Astrocyte (in vitro differentiated cells and primary cell): Measurements from ENCODE around the gene PSMD3. TPM values are rescaled to one million over a fixed set of nuclear protein-coding genes. Genes with fewer than 3 reads are reported as not detected.
"Not testable (repeated sequence)": the region's sequence is repeated elsewhere in the genome, so short reads cannot be mapped to it uniquely, and the experiment has no call there.

Experiments
- DNase-seq: peaks from one replicate; pipeline ENCODE4 v3.0.0-alpha.2; 2010; ENCODE audit warnings: low read depth
- FAIRE-seq: peaks from 2 replicates; lab custom pipeline; 2011; peaks lifted over from hg19 to GRCh38; lab: Jason Lieb, UNC
- H2AFZ ChIP-seq: 2 replicates; pipeline ENCODE4 v1.6.0; 2012; ENCODE audit warnings: low read depth, low read length, inconsistent platforms
- H3K27ac ChIP-seq: 2 replicates; pipeline ENCODE4 v1.5.1; 2011; ENCODE audit warnings: low read depth, low read length, inconsistent platforms
- H3K27me3 ChIP-seq: 2 replicates; pipeline ENCODE4 v1.6.0; 2011; ENCODE audit warnings: low read length, inconsistent platforms; ENCODE audit not compliant: insufficient read depth
- H3K36me3 ChIP-seq: 2 replicates; pipeline ENCODE4 v1.5.1; 2011; ENCODE audit warnings: low read length, inconsistent platforms; ENCODE audit not compliant: insufficient read depth
- H3K4me1 ChIP-seq: 2 replicates; pipeline ENCODE4 v1.5.1; 2011; ENCODE audit warnings: low read length, inconsistent platforms; ENCODE audit not compliant: insufficient read depth
- H3K4me2 ChIP-seq: 2 replicates; pipeline ENCODE4 v1.6.0; 2012; ENCODE audit warnings: low read length, inconsistent platforms
- H3K4me3 ChIP-seq: 2 replicates; pipeline ENCODE4 v1.5.1; 2011; ENCODE audit warnings: low read depth, mild to moderate bottlenecking, low read length, inconsistent platforms; ENCODE audit not compliant: insufficient read depth
- H3K79me2 ChIP-seq: 2 replicates; pipeline ENCODE4 v1.6.0; 2012; ENCODE audit warnings: mild to moderate bottlenecking, low read length, inconsistent platforms; ENCODE audit not compliant: insufficient read depth
- H3K9ac ChIP-seq: 2 replicates; pipeline ENCODE4 v1.6.0; 2012; ENCODE audit warnings: mild to moderate bottlenecking, low read length, inconsistent platforms
- H3K9me3 ChIP-seq: 2 replicates; pipeline ENCODE4 v1.5.1; 2012; ENCODE audit warnings: low read depth, mild to moderate bottlenecking, low read length, inconsistent platforms; ENCODE audit not compliant: insufficient read depth
- H4K20me1 ChIP-seq: 2 replicates; pipeline ENCODE4 v1.6.0; 2012; ENCODE audit warnings: low read length, inconsistent platforms; ENCODE audit not compliant: insufficient read depth
- H3K27ac Mint-ChIP-seq: one replicate; pipeline ENCODE4 v1.8.0; 2021; ENCODE audit warnings: mild to moderate bottlenecking, mixed read lengths; ENCODE audit not compliant: unreplicated experiment
- H3K27me3 Mint-ChIP-seq: one replicate; pipeline ENCODE4 v1.8.0; 2021; ENCODE audit warnings: low read depth, mixed read lengths; ENCODE audit not compliant: unreplicated experiment
- H3K36me3 Mint-ChIP-seq: one replicate; pipeline ENCODE4 v1.8.0; 2021; ENCODE audit warnings: low read depth, mixed read lengths; ENCODE audit not compliant: unreplicated experiment
- H3K4me1 Mint-ChIP-seq: one replicate; pipeline ENCODE4 v1.8.0; 2021; ENCODE audit warnings: low read depth, mixed read lengths; ENCODE audit not compliant: unreplicated experiment
- H3K4me3 Mint-ChIP-seq: one replicate; pipeline ENCODE4 v1.8.0; 2021; ENCODE audit warnings: mild to moderate bottlenecking, moderate library complexity, mixed read lengths; ENCODE audit not compliant: unreplicated experiment
- H3K9me3 Mint-ChIP-seq: one replicate; pipeline ENCODE4 v1.8.0; 2021; ENCODE audit warnings: mild to moderate bottlenecking, mixed read lengths; ENCODE audit not compliant: unreplicated experiment
- EZH2 ChIP-seq: IDR thresholded peaks from 2 replicates; pipeline ENCODE4 v1.6.1; 2012; ENCODE audit warnings: mild to moderate bottlenecking, low read length, inconsistent platforms; ENCODE audit not compliant: insufficient read depth
- total RNA-seq: library from RNA; stranded (reverse); gene quantifications from 2 replicates; pipeline ENCODE4 v1.2.1, GENCODE V29; 2021
- TF ChIP-seq, protein P1 (sequence below): IDR thresholded peaks from 2 replicates; pipeline ENCODE4 v1.5.1; 2011; ENCODE audit warnings: low read depth, mild to moderate bottlenecking, inconsistent platforms, low read length, moderate library complexity; ENCODE audit not compliant: insufficient read depth

Gene PSMD3
- total RNA-seq, 1 donor from 2014 or later: 129 TPM

DNA sequence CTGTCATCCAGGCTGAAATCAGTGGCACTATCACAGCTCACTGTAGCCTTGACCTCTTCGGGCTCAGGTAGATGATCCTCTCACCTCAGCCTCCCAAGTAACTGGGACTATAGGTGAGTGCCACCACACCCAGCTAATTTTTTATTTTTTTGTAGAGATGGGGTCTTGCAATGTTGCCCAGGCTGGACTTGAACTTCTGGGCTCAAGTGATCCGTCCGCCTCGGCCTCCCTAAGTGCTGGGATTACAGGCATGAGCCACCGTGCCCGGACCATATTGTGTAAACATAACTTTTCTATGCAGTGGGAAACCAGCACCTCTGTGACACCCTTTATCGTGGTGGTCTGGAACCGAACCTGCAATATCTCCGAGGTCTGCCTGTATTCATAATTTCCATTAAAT is 23.5 kb downstream of the PSMD3 start:
- no peaks in the 10 kb centered on the region for H3K27me3 ChIP-seq
- no peak overlapping the region for H3K4me3 Mint-ChIP-seq
- no peaks in the 10 kb centered on the region for H4K20me1 ChIP-seq
- no peak overlapping the region for H3K27ac Mint-ChIP-seq
- no peaks in the 10 kb centered on the region for H3K79me2 ChIP-seq
- H3K27me3 Mint-ChIP-seq: peaks cover 8% of the 10 kb centered on the region
- DNase-seq: no peak
- no peak overlapping the region for H3K4me3 ChIP-seq
- no peak for FAIRE-seq
- H3K36me3 Mint-ChIP-seq: peaks cover 3% of the 10 kb centered on the region
- TF ChIP-seq EZH2: no peak
- TF ChIP-seq, protein P1, sequence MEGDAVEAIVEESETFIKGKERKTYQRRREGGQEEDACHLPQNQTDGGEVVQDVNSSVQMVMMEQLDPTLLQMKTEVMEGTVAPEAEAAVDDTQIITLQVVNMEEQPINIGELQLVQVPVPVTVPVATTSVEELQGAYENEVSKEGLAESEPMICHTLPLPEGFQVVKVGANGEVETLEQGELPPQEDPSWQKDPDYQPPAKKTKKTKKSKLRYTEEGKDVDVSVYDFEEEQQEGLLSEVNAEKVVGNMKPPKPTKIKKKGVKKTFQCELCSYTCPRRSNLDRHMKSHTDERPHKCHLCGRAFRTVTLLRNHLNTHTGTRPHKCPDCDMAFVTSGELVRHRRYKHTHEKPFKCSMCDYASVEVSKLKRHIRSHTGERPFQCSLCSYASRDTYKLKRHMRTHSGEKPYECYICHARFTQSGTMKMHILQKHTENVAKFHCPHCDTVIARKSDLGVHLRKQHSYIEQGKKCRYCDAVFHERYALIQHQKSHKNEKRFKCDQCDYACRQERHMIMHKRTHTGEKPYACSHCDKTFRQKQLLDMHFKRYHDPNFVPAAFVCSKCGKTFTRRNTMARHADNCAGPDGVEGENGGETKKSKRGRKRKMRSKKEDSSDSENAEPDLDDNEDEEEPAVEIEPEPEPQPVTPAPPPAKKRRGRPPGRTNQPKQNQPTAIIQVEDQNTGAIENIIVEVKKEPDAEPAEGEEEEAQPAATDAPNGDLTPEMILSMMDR: no peak
- H3K9ac ChIP-seq: no peak overlapping the region
- no peak overlapping the region for H2AFZ ChIP-seq
- H3K27ac ChIP-seq: no peak overlapping the region
- H3K36me3 ChIP-seq: no peaks in the 10 kb centered on the region
- H3K4me2 ChIP-seq: no peak overlapping the region
- no peaks in the 10 kb centered on the region for H3K4me1 Mint-ChIP-seq
- no peaks in the 10 kb centered on the region for H3K4me1 ChIP-seq
- no peaks in the 10 kb centered on the region for H3K9me3 ChIP-seq
- H3K9me3 Mint-ChIP-seq: peaks cover 5% of the 10 kb centered on the region

DNA sequence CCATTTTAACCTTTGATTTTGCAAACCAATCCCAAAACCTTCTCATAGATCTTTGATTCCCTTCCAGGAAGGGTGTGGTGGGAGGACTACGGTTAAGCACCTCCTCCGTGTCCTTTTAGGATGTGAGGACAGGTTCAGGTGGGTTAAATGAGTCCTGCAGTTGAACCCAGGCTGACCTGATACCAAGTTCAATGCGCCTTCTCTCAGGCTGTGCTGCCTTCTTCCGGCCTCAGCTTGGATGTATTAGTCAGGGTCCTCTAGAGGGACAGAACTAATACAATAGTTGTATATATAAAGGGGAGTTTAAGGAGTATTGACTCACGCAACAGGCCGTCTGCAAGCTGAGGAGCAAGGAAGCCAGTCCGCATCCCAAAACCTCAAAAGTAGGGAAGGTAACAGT is 24.1 kb downstream of the PSMD3 start:
- Mint-ChIP-seq H3K27me3 (peaks cover 8% of the 10 kb centered on the region), H3K9me3 (peaks cover 5% of the 10 kb centered on the region), H3K36me3 (peaks cover 3% of the 10 kb centered on the region), H3K27ac (no peak overlapping the region), H3K4me3 (no peak overlapping the region), H3K4me1 (no peaks in the 10 kb centered on the region)
- DNase-seq: no peak
- TF ChIP-seq, protein P1: no peak
- no peak for TF ChIP-seq EZH2
- Histone ChIP-seq H3K4me2 (no peak overlapping the region), H3K27ac (no peak overlapping the region), H3K36me3 (no peaks in the 10 kb centered on the region), H3K9ac (no peak overlapping the region), H3K27me3 (no peaks in the 10 kb centered on the region), H3K4me3 (no peak overlapping the region), H4K20me1 (no peaks in the 10 kb centered on the region), H3K9me3 (no peaks in the 10 kb centered on the region), H3K4me1 (no peaks in the 10 kb centered on the region), H3K79me2 (no peaks in the 10 kb centered on the region), H2AFZ (no peak overlapping the region)
- no peak for FAIRE-seq

DNA sequence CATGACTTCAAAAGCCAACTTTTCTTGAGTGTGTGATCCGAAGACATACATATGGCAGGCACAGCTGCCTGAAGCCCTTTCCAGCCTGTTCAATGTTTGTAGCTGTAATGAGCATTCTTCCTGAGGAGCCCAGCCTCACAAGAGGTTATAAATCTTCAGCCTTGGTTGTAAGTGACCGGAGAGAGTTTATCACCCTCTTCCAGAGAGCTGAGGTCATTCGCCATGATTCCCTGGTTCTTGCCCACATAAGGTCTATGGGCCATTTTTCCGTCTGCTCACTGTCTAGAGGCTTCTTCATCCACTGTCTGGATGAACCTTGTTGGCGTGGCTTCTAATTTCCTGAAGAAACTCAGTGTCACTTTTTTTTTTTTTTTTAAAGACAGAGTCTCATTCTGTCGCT is 24.9 kb downstream of the PSMD3 start:
- H3K4me2 ChIP-seq: no peak overlapping the region
- no peak overlapping the region for H3K9ac ChIP-seq
- no peaks in the 10 kb centered on the region for H3K4me1 ChIP-seq
- Mint-ChIP-seq H3K36me3 (peaks cover 3% of the 10 kb centered on the region), H3K27me3 (peaks cover 10% of the 10 kb centered on the region), H3K4me3 (no peak overlapping the region), H3K27ac (no peak overlapping the region), H3K4me1 (no peaks in the 10 kb centered on the region), H3K9me3 (peaks cover 5% of the 10 kb centered on the region)
- H3K9me3 ChIP-seq: no peaks in the 10 kb centered on the region
- no peak for FAIRE-seq
- H2AFZ ChIP-seq: no peak overlapping the region
- no peaks in the 10 kb centered on the region for H3K79me2 ChIP-seq
- TF ChIP-seq, protein P1: no peak
- TF ChIP-seq EZH2: no peak
- H3K27me3 ChIP-seq: no peaks in the 10 kb centered on the region
- H3K4me3 ChIP-seq: no peak overlapping the region
- no peaks in the 10 kb centered on the region for H4K20me1 ChIP-seq
- DNase-seq: no peak
- no peak overlapping the region for H3K27ac ChIP-seq
- H3K36me3 ChIP-seq: no peaks in the 10 kb centered on the region

DNA sequence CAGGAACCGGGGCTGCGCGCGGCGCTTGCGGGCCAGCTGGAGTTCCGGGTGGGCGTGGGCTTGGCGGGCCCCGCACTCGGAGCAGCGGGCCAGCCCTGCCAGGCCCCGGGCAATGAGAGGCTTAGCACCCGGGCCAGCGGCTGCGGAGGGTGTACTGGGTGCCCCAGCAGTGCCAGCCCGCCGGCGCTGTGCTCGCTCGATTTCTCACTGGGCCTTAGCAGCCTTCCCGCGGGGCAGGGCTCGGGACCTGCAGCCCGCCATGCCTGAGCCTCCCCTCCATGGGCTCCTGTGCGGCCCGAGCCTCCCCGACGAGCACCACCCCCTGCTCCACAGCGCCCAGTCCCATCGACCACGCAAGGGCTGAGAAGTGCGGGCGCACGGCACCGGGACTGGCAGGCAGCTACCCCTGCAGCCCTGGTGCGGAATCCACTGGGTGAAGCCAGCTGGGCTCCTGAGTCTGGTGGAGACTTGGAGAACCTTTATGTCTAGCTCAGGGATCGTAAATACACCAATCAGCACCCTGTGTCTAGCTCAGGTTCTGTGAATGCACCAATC is 30.4 kb downstream of the PSMD3 start:
- H3K9ac ChIP-seq, H3K27me3 ChIP-seq, H3K4me1 Mint-ChIP-seq, H4K20me1 ChIP-seq, H3K36me3 ChIP-seq, DNase-seq, H3K9me3 Mint-ChIP-seq, H3K27me3 Mint-ChIP-seq, H3K4me3 Mint-ChIP-seq, H3K4me3 ChIP-seq, H3K36me3 Mint-ChIP-seq, H3K27ac Mint-ChIP-seq, H3K4me1 ChIP-seq, H3K27ac ChIP-seq, H2AFZ ChIP-seq, H3K9me3 ChIP-seq, FAIRE-seq, H3K79me2 ChIP-seq, H3K4me2 ChIP-seq: not testable (repeated sequence)
